HepG2 (cell line): ENCODE results near the gene MVK. TPM values are rescaled to one million over a fixed set of nuclear protein-coding genes. Genes with fewer than 3 reads are reported as not detected.

Source experiments
- ATAC-seq: fragments of 200-7000 bp; cut with Tn5 transposase; 3 replicates; pipeline ENCODE4 v1.9.1; 2020; ENCODE audit warnings: mild to moderate bottlenecking, moderate library complexity
- BruUV-seq: library from RNA; stranded (reverse); fragments of 400-500 nt; replicated peaks from 2 replicates; lab custom pipeline; 2021; lab: Mats Ljungman, UMichigan
- CTCF ChIA-PET: fragments of 300-600 bp; formaldehyde crosslinking; extraction: SDS; loops from one replicate; lab custom pipeline; 2021; ENCODE audit warnings: low total read pairs, inconsistent platforms, low intra/inter-chr PET ratio; lab: Yijun Ruan, JAX
- POLR2A ChIA-PET: fragments of 350-600 bp; sonication (Branson Sonifier 250); formaldehyde crosslinking; loops from one replicate; lab custom pipeline; 2020; ENCODE audit warnings: antibody characterized with exemption, inconsistent platforms; lab: Yijun Ruan, JAX
- DNase-seq: peaks from one replicate; pipeline ENCODE4 v3.0.0-alpha.2; 2015; ENCODE audit warnings: low spot score
- FAIRE-seq: peaks from 3 replicates; lab custom pipeline; 2011; peaks lifted over from hg19 to GRCh38; lab: Jason Lieb, UNC
- H2AFZ ChIP-seq: one replicate; pipeline ENCODE4 v1.6.1; 2011; ENCODE audit warnings: low read length, inconsistent platforms
- H3K27ac ChIP-seq: fragments of 300-600 bp; 3 replicates; pipeline ENCODE4 v1.8.0; 2011; ENCODE audit warnings: mixed run types, mild to moderate bottlenecking, mixed read lengths, low read length, inconsistent platforms; ENCODE audit not compliant: insufficient read depth; ENCODE audit errors: extremely low read length
- H3K27me3 ChIP-seq, 2 experiments: fragments of 200-600 bp in 1 of 2; 2 replicates in 1 of 2; 3 replicates in 1 of 2; pipeline versions ENCODE4 v1.6.0 to v1.8.0; 2011; ENCODE audit warnings: low read length in 2 of 2, mild to moderate bottlenecking in 2 of 2, moderate library complexity in 2 of 2, inconsistent platforms in 1 of 2; ENCODE audit not compliant: insufficient read depth in 2 of 2, control insufficient read depth in 1 of 2
- H3K36me3 ChIP-seq, 2 experiments: fragments of 200-600 bp in 1 of 2; replicated peaks in 1 of 2; 2 replicates in 1 of 2; 3 replicates in 1 of 2; pipeline versions ENCODE4 v1.5.1 to v1.8.0; 2011; ENCODE audit warnings: low read length in 2 of 2, inconsistent platforms in 1 of 2; ENCODE audit not compliant: insufficient read depth in 2 of 2, control insufficient read depth in 1 of 2
- H3K4me1 ChIP-seq: 2 replicates; pipeline ENCODE4 v1.5.1; 2012; ENCODE audit warnings: low read length, inconsistent platforms; ENCODE audit not compliant: insufficient read depth
- H3K4me2 ChIP-seq: 2 replicates; pipeline ENCODE4 v1.6.0; 2011; ENCODE audit warnings: low read depth, low read length, inconsistent platforms
- H3K4me3 ChIP-seq, 3 experiments: fragments of 200-600 bp in 1 of 3; sonication (generic), shearing (Covaris generic) in 1 of 3; replicated peaks in 1 of 3; 2 replicates each; pipeline ENCODE4 v1.5.1; 2011 to 2016; ENCODE audit warnings: low read length in 3 of 3, inconsistent platforms in 2 of 3, low read depth in 2 of 3, mild to moderate bottlenecking in 2 of 3, control low read depth in 1 of 3, mixed read lengths in 1 of 3; ENCODE audit not compliant: insufficient read depth in 1 of 3
- H3K79me2 ChIP-seq: one replicate; pipeline ENCODE4 v1.6.1; 2011; ENCODE audit warnings: low read length, inconsistent platforms; ENCODE audit not compliant: insufficient read depth
- H3K9ac ChIP-seq: 2 replicates; pipeline ENCODE4 v1.6.0; 2011; ENCODE audit warnings: mild to moderate bottlenecking, low read depth, low read length, inconsistent platforms; ENCODE audit not compliant: insufficient read depth
- H3K9me3 ChIP-seq: 2 replicates; pipeline ENCODE4 v1.5.1; 2012; ENCODE audit warnings: mild to moderate bottlenecking, low read length
- H4K20me1 ChIP-seq: 2 replicates; pipeline ENCODE4 v1.6.0; 2011; ENCODE audit warnings: inconsistent platforms, mild to moderate bottlenecking, low read length, moderate library complexity; ENCODE audit not compliant: insufficient read depth
- BCL6 ChIP-seq: IDR thresholded peaks from 2 replicates; pipeline ENCODE4 v1.6.1; 2016; ENCODE audit warnings: missing genetic modification reagents, missing compliant biosample characterization
- CEBPG ChIP-seq: IDR thresholded peaks from 2 replicates; pipeline ENCODE4 v1.6.1; 2016
- ERF ChIP-seq: IDR thresholded peaks from 2 replicates; pipeline ENCODE4 v1.6.1; 2018; ENCODE audit warnings: missing biosample characterization, missing genetic modification reagents
- REPIN1 ChIP-seq: sonication (generic); formaldehyde crosslinking; IDR thresholded peaks from 2 replicates; pipeline ENCODE4 v1.8.0; 2022; ENCODE audit warnings: missing genetic modification reagents, low read depth, mild to moderate bottlenecking, borderline replicate concordance
- SRSF1 ChIP-seq: fragments of 200-400 bp; formaldehyde crosslinking; optimal IDR thresholded peaks from 2 replicates; pipeline ENCODE3; 2017; ENCODE audit warnings: mild to moderate bottlenecking, low read depth, low read length, moderate library complexity
- SYNCRIP ChIP-seq: fragments of 200-400 bp; formaldehyde crosslinking; IDR thresholded peaks from 2 replicates; pipeline ENCODE4 v1.6.1; 2018; ENCODE audit warnings: mild to moderate bottlenecking, low read depth, low read length; ENCODE audit not compliant: insufficient read depth
- TGIF2 ChIP-seq: IDR thresholded peaks from 2 replicates; pipeline ENCODE4 v1.6.1; 2016; ENCODE audit warnings: control low read depth, missing compliant biosample characterization
- ZNF510 ChIP-seq: sonication (generic); formaldehyde crosslinking; IDR thresholded peaks from 2 replicates; pipeline ENCODE4 v1.4.0; 2020; ENCODE audit warnings: low read depth, mild to moderate bottlenecking, missing genetic modification reagents
- ZNF605 ChIP-seq: sonication (generic); formaldehyde crosslinking; IDR thresholded peaks from 2 replicates; pipeline ENCODE4 v1.8.0; 2022; ENCODE audit warnings: mild to moderate bottlenecking, missing genetic modification reagents
- WGBS: methylation state at CpG from one replicate; pipeline ENCODE4 v1.1.6; 2017; ENCODE audit warnings: low lambda C conversion rate; 5-methylcytosine and 5-hydroxymethylcytosine counted together
- in situ Hi-C: cut with HindIII; loops from 2 replicates; pipeline ENCODE4 v1.10.0; 2017; ENCODE audit warnings: low pct_unique_long_range_greater_than_20kb; ENCODE audit not compliant: extremely low pct_ligation_motif_present
- intact Hi-C: fragments of 100-400 bp; cut with micrococcal nuclease; formaldehyde crosslinking; loops from one replicate; pipeline ENCODE4 v1.10.0; 2022; ENCODE audit not compliant: unreplicated experiment
- polyA plus RNA-seq, 8 experiments: library from polyadenylated mRNA; depleted of rRNA in 3 of 8; stranded (reverse) in 7 of 8; unstranded in 1 of 8; fragments of >200 nt; fragmentation: Illumina TruSeq in 4 of 8; extraction: Trizol in 4 of 8; gene quantifications; 2 replicates each; pipeline versions ENCODE4 v1.2.1 to v1.2.3, GENCODE V29; 2011 to 2016; ENCODE audit warnings: low read depth in 4 of 8, missing spikeins in 1 of 8, mixed read lengths in 1 of 8; ENCODE audit not compliant: insufficient read depth in 1 of 8
- total RNA-seq, 5 experiments: library from RNA; depleted of rRNA; stranded (reverse); fragments of >200 nt; fragmentation: Illumina TruSeq; extraction: Trizol; gene quantifications; 2 replicates each; pipeline ENCODE4 v1.2.3, GENCODE V29; 2016; ENCODE audit warnings: low read depth in 1 of 5
- TF ChIP-seq, protein P1 (sequence below): sonication (generic); formaldehyde crosslinking; IDR thresholded peaks from 2 replicates; pipeline ENCODE4 v1.8.1; 2023; ENCODE audit warnings: mild to moderate bottlenecking, moderate library complexity, missing genetic modification reagents
- TF ChIP-seq, protein P2 (sequence below): sonication (generic); formaldehyde crosslinking; IDR thresholded peaks from 2 replicates; pipeline ENCODE4 v1.4.0; 2020; ENCODE audit warnings: missing genetic modification reagents, borderline replicate concordance
- TF ChIP-seq, protein P3 (sequence below): sonication (generic); formaldehyde crosslinking; IDR thresholded peaks from 2 replicates; pipeline ENCODE4 v1.4.0; 2020; ENCODE audit warnings: missing genetic modification reagents, borderline replicate concordance
- TF ChIP-seq, protein P4 (sequence below): sonication (generic); formaldehyde crosslinking; IDR thresholded peaks from 2 replicates; pipeline ENCODE4 v1.4.0; 2020; ENCODE audit warnings: missing genetic modification reagents, low read depth, mild to moderate bottlenecking, borderline replicate concordance
- TF ChIP-seq, protein P5 (sequence below): sonication (generic); IDR thresholded peaks from 2 replicates; pipeline ENCODE4 v1.6.1; 2016; ENCODE audit warnings: low read depth, borderline replicate concordance
- TF ChIP-seq, protein P6 (sequence below): IDR thresholded peaks from 2 replicates; pipeline ENCODE4 v1.6.1; 2016; ENCODE audit warnings: low read depth, borderline replicate concordance

Gene MVK
- total and polyA plus RNA-seq, 2 of the 13 experiments (the other 11 are each of a cell fraction or from before 2014, with no cell fraction given) = 11.6 to 66.9 TPM

DNA sequence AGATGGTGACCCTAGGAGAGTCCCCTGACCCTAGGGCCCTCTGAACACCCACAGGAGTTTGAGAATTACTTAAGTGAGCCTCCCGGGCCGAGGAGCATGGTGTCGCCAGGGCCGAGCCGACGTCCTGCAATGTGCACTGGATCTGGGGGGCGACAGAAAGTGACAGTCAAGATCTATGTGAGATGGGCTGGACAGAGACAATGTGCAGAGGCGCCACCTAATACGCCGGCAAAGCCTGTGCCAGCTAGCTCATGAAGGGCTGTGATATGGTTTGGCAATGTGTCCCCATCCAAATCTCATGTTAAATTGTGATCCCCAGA lies 11.9 kb upstream of the MVK start:
- DNase-seq = no peak
- in situ Hi-C loops (no loop called here), intact Hi-C loops (no loop called here)
- Histone ChIP-seq H3K4me3 (no peak overlapping the region), H3K4me1 (peaks cover 25% of the 10 kb centered on the region), H3K79me2 (no peaks in the 10 kb centered on the region), H3K36me3 (peaks cover 6 to 47% of the 10 kb centered on the region in 2 experiments; a peak in 4 of 5 replicates), H3K27me3 (no peaks in the 10 kb centered on the region), H3K4me2 (no peak overlapping the region), H4K20me1 (no peaks in the 10 kb centered on the region), H3K27ac (no peak overlapping the region), H3K9ac (no peak overlapping the region), H2AFZ (no peak overlapping the region), H3K9me3 (no peaks in the 10 kb centered on the region)
- ATAC-seq = no peak
- CTCF ChIA-PET = no interaction called here
- POLR2A ChIA-PET = no interaction called here
- no TSS peak for BruUV-seq
- no peak for FAIRE-seq
- 94% methylated on average over 3 of the region's 10 CpGs for WGBS
- TF ChIP-seq REPIN1 (CRISPR knock-in tag) (no peak), ZNF605 (CRISPR knock-in tag) (no peak), ZNF510 (CRISPR knock-in tag) (no peak), SYNCRIP (no peak), CEBPG (CRISPR knock-in tag) (no peak), ERF (CRISPR knock-in tag) (no peak), BCL6 (CRISPR knock-in tag) (no peak), TGIF2 (CRISPR knock-in tag) (no peak), SRSF1 (no peak)
- TF ChIP-seq, protein P1, sequence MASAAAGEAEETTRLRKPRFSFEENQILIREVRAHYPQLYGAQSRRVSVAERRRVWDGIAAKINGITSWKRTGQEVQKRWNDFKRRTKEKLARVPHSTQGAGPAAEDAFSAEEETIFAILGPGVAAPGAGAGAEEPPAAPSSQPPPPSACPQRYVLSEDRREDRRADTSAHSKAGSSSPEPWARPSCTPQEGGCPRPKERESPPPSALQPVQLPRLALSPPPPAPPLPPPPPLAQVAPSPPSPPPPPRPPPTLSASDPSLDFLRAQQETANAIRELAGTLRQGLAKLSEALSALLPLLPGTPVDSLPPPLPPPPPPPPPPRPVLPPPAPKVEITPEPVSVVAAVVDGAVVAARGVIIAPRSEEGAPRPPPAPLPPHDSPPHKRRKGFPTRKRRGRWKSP (CRISPR knock-in tag) = no peak
- TF ChIP-seq, protein P2, sequence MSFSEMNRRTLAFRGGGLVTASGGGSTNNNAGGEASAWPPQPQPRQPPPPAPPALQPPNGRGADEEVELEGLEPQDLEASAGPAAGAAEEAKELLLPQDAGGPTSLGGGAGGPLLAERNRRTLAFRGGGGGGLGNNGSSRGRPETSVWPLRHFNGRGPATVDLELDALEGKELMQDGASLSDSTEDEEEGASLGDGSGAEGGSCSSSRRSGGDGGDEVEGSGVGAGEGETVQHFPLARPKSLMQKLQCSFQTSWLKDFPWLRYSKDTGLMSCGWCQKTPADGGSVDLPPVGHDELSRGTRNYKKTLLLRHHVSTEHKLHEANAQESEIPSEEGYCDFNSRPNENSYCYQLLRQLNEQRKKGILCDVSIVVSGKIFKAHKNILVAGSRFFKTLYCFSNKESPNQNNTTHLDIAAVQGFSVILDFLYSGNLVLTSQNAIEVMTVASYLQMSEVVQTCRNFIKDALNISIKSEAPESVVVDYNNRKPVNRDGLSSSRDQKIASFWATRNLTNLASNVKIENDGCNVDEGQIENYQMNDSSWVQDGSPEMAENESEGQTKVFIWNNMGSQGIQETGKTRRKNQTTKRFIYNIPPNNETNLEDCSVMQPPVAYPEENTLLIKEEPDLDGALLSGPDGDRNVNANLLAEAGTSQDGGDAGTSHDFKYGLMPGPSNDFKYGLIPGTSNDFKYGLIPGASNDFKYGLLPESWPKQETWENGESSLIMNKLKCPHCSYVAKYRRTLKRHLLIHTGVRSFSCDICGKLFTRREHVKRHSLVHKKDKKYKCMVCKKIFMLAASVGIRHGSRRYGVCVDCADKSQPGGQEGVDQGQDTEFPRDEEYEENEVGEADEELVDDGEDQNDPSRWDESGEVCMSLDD (CRISPR knock-in tag) = no peak
- TF ChIP-seq, protein P3, sequence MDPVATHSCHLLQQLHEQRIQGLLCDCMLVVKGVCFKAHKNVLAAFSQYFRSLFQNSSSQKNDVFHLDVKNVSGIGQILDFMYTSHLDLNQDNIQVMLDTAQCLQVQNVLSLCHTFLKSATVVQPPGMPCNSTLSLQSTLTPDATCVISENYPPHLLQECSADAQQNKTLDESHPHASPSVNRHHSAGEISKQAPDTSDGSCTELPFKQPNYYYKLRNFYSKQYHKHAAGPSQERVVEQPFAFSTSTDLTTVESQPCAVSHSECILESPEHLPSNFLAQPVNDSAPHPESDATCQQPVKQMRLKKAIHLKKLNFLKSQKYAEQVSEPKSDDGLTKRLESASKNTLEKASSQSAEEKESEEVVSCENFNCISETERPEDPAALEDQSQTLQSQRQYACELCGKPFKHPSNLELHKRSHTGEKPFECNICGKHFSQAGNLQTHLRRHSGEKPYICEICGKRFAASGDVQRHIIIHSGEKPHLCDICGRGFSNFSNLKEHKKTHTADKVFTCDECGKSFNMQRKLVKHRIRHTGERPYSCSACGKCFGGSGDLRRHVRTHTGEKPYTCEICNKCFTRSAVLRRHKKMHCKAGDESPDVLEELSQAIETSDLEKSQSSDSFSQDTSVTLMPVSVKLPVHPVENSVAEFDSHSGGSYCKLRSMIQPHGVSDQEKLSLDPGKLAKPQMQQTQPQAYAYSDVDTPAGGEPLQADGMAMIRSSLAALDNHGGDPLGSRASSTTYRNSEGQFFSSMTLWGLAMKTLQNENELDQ (CRISPR knock-in tag) = no peak
- TF ChIP-seq, protein P4, sequence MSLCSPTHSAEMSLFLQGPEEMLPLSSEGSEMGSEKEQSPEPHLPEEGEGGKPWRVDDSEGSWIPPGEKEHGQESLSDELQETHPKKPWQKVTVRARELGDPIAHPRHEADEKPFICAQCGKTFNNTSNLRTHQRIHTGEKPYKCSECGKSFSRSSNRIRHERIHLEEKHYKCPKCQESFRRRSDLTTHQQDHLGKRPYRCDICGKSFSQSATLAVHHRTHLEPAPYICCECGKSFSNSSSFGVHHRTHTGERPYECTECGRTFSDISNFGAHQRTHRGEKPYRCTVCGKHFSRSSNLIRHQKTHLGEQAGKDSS (CRISPR knock-in tag) = no peak
- TF ChIP-seq, protein P5, sequence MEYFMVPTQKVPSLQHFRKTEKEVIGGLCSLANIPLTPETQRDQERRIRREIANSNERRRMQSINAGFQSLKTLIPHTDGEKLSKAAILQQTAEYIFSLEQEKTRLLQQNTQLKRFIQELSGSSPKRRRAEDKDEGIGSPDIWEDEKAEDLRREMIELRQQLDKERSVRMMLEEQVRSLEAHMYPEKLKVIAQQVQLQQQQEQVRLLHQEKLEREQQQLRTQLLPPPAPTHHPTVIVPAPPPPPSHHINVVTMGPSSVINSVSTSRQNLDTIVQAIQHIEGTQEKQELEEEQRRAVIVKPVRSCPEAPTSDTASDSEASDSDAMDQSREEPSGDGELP = no peak
- TF ChIP-seq, protein P6, sequence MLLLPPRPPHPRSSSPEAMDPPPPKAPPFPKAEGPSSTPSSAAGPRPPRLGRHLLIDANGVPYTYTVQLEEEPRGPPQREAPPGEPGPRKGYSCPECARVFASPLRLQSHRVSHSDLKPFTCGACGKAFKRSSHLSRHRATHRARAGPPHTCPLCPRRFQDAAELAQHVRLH (CRISPR knock-in tag) = no peak
